Loucy (cell line): Measurements from ENCODE around the gene ADGRF4.
A peak's percentile ranks its signal among the peaks of the same experiment; 100 is the strongest.

ENCODE experiments used
- H2AFZ ChIP-seq: fragments of 200-600 bp; sonication (generic); 2 replicates; pipeline ENCODE4 v1.6.0; 2016; ENCODE audit warnings: antibody characterized with exemption, mild to moderate bottlenecking, low read length, moderate library complexity
- H3F3A ChIP-seq: fragments of 200-600 bp; 2 replicates; pipeline ENCODE4 v1.6.0; 2016; ENCODE audit warnings: antibody characterized with exemption, low read depth, mild to moderate bottlenecking
- H3K27me3 ChIP-seq: fragments of 200-600 bp; sonication (generic); 2 replicates; pipeline ENCODE4 v1.6.1; 2014; ENCODE audit warnings: low read length, mild to moderate bottlenecking; ENCODE audit not compliant: insufficient read depth, poor library complexity, severe bottlenecking
- H3K36me3 ChIP-seq: fragments of 200-600 bp; sonication (generic); 2 replicates; pipeline ENCODE4 v1.6.1; 2016; ENCODE audit warnings: low read length; ENCODE audit not compliant: insufficient read depth
- H3K4me1 ChIP-seq: fragments of 200-600 bp; sonication (generic); 2 replicates; pipeline ENCODE4 v1.5.1; 2014; ENCODE audit warnings: low read length, mild to moderate bottlenecking; ENCODE audit not compliant: insufficient read depth, poor library complexity, severe bottlenecking
- H3K4me2 ChIP-seq: fragments of 200-600 bp; sonication (generic); 2 replicates; pipeline ENCODE4 v1.6.0; 2014; ENCODE audit warnings: antibody characterized with exemption, low read length, low read depth, mild to moderate bottlenecking; ENCODE audit not compliant: poor library complexity, severe bottlenecking
- H3K4me3 ChIP-seq: fragments of 200-600 bp; sonication (generic); 2 replicates; pipeline ENCODE4 v1.5.1; 2014; ENCODE audit warnings: low read length, mild to moderate bottlenecking, mixed read lengths; ENCODE audit not compliant: poor library complexity, severe bottlenecking
- H3K79me2 ChIP-seq: fragments of 200-600 bp; sonication (generic); 2 replicates; pipeline ENCODE4 v1.6.1; 2014; ENCODE audit warnings: low read length; ENCODE audit not compliant: insufficient read depth
- H3K9ac ChIP-seq: fragments of 200-600 bp; sonication (generic); 2 replicates; pipeline ENCODE4 v1.6.0; 2014; ENCODE audit warnings: mild to moderate bottlenecking, low read depth, low read length, moderate library complexity; ENCODE audit not compliant: poor library complexity, severe bottlenecking
- H3K9me2 ChIP-seq: fragments of 200-600 bp; sonication (generic); replicated peaks from 2 replicates; pipeline ENCODE4 v1.6.1; 2016; ENCODE audit warnings: low read depth, low read length, mixed read lengths
- H3K9me3 ChIP-seq: fragments of 200-600 bp; sonication (generic); 2 replicates; pipeline ENCODE4 v1.6.1; 2014; ENCODE audit warnings: mild to moderate bottlenecking, antibody characterized with exemption, low read length, low read depth; ENCODE audit not compliant: insufficient read depth
- H4K20me1 ChIP-seq: fragments of 200-600 bp; sonication (generic); 2 replicates; pipeline ENCODE4 v1.6.0; 2014; ENCODE audit warnings: antibody characterized with exemption, low read length, mild to moderate bottlenecking; ENCODE audit not compliant: insufficient read depth, poor library complexity, severe bottlenecking
- CTCF ChIP-seq: fragments of 200-600 bp; sonication (generic); conservative IDR thresholded peaks from 2 replicates; pipeline ENCODE4 v1.5.1; 2014; ENCODE audit warnings: mild to moderate bottlenecking, antibody characterized with exemption, low read length
- EZH2phosphoT487 ChIP-seq: fragments of 200-600 bp; IDR thresholded peaks from 2 replicates; pipeline ENCODE4 v1.6.1; 2018; ENCODE audit warnings: antibody characterized with exemption, mild to moderate bottlenecking, moderate library complexity, borderline replicate concordance

The ADGRF4 gene

GRCh38 chr6:47698342-47698787, at the start of gene ADGRF4:
Gene ADGRF4 (plus strand): TSS chr6:47698580. CDS start chr6:47707246, 8,666 bp downstream.
- Histone ChIP-seq H3F3A (no peaks in the 10 kb centered on the region), H4K20me1 (no peaks in the 10 kb centered on the region), H3K27me3 (peaks cover 29% of the 10 kb centered on the region), H3K9me3 (no peaks in the 10 kb centered on the region), H2AFZ (no peak within 1 kb of the TSS), H3K36me3 (no peaks in the 10 kb centered on the region), H3K4me2 (no peak within 1 kb of the TSS), H3K4me1 (no peaks in the 10 kb centered on the region), H3K9ac (no peak within 1 kb of the TSS), H3K4me3 (no peak within 1 kb of the TSS), H3K9me2 (no peaks in the 10 kb centered on the region), H3K79me2 (no peaks in the 10 kb centered on the region)
- TF ChIP-seq EZH2phosphoT487 = no peak
- TF ChIP-seq CTCF = no peak

- Histone ChIP-seq H3K9me2 (no peaks in the 10 kb centered on the region), H3K36me3 (no peaks in the 10 kb centered on the region), H4K20me1 (no peaks in the 10 kb centered on the region), H3K27me3 (no peaks in the 10 kb centered on the region), H2AFZ (peak overlapping the region; percentile 23; the same call in 1 of the 2 replicates), H3K4me3 (peak overlapping the region; percentile 15), H3K9me3 (no peaks in the 10 kb centered on the region), H3K79me2 (no peaks in the 10 kb centered on the region), H3F3A (no peaks in the 10 kb centered on the region), H3K4me1 (peaks cover 16% of the 10 kb centered on the region), H3K4me2 (peak overlapping the region; percentile 20), H3K9ac (no peak overlapping the region)
- no peak for TF ChIP-seq CTCF
- TF ChIP-seq EZH2phosphoT487 = no peak
Measured at GRCh38 chr6:47650553-47651432, 47.6 kb upstream of the ADGRF4 start.

- Histone ChIP-seq H3K9ac (no peak overlapping the region), H3K9me3 (no peaks in the 10 kb centered on the region), H3K4me3 (no peak overlapping the region), H2AFZ (peak overlapping the region; percentile 23; the same call in 1 of the 2 replicates), H4K20me1 (no peaks in the 10 kb centered on the region), H3K36me3 (no peaks in the 10 kb centered on the region), H3K79me2 (no peaks in the 10 kb centered on the region), H3K9me2 (no peaks in the 10 kb centered on the region), H3K4me1 (peaks cover 18% of the 10 kb centered on the region), H3F3A (no peaks in the 10 kb centered on the region), H3K4me2 (no peak overlapping the region), H3K27me3 (no peaks in the 10 kb centered on the region)
- TF ChIP-seq EZH2phosphoT487 (no peak), CTCF (no peak)
Measured at GRCh38 chr6:47651505-47651944, 46.9 kb upstream of the ADGRF4 start.
